ENCODE measurements around the gene P4HB.

P4HB gene

GRCh38 chr17:81801327-81801726, 59.0 kb downstream of the P4HB start:
- Histone ChIP-seq H3K36me3 (ENCODE audit: control insufficient read depth, insufficient read depth, low read length, severe bottlenecking) (no peaks in the 10 kb centered on the region), H3K4me1 (ENCODE audit: control insufficient read depth, insufficient read depth, low read length) (no peaks in the 10 kb centered on the region), H3K9me3 (ENCODE audit: control insufficient read depth, low read length) (peaks cover 6% of the 10 kb centered on the region), H3K4me3 (ENCODE audit: low read length) (no peak overlapping the region), H3K9ac (ENCODE audit: low read length) (no peak overlapping the region), H3K27me3 (replicated peaks; ENCODE audit: control insufficient read depth, insufficient read depth, low read length) (peaks cover 36% of the 10 kb centered on the region)
- DNase-seq (ENCODE audit: low read depth) = no peak

- Histone ChIP-seq H3K36me3 (ENCODE audit: control insufficient read depth, insufficient read depth, low read length, severe bottlenecking) (no peaks in the 10 kb centered on the region), H3K4me1 (ENCODE audit: control insufficient read depth, insufficient read depth, low read length) (no peaks in the 10 kb centered on the region), H3K9ac (ENCODE audit: low read length) (no peak overlapping the region), H3K9me3 (ENCODE audit: control insufficient read depth, low read length) (no peaks in the 10 kb centered on the region), H3K4me3 (ENCODE audit: low read length) (no peak overlapping the region), H3K27me3 (replicated peaks; ENCODE audit: control insufficient read depth, insufficient read depth, low read length) (peaks cover 17% of the 10 kb centered on the region)
- no peak for DNase-seq (ENCODE audit: low read depth)
These were observed 65.8 kb downstream of the P4HB start for GRCh38 chr17:81794509-81794908.

GRCh38 chr17:81794074-81794476, 66.3 kb downstream of the P4HB start:
- DNase-seq (ENCODE audit: low read depth) = no peak
- H3K4me1 ChIP-seq (ENCODE audit: control insufficient read depth, insufficient read depth, low read length) = no peaks in the 10 kb centered on the region
- no peak overlapping the region for H3K4me3 ChIP-seq (ENCODE audit: low read length)
- no peak overlapping the region for H3K9ac ChIP-seq (ENCODE audit: low read length)
- H3K36me3 ChIP-seq (ENCODE audit: control insufficient read depth, insufficient read depth, low read length, severe bottlenecking) = no peaks in the 10 kb centered on the region
- H3K27me3 ChIP-seq (replicated peaks; ENCODE audit: control insufficient read depth, insufficient read depth, low read length) = peaks cover 17% of the 10 kb centered on the region
- no peaks in the 10 kb centered on the region for H3K9me3 ChIP-seq (ENCODE audit: control insufficient read depth, low read length)
